Naive thymus-derived CD4-positive, alpha-beta T cell (primary cell): ENCODE data around the gene EPX. TPM values are rescaled to one million over a fixed set of nuclear protein-coding genes. Genes with fewer than 3 reads are reported as not detected.

ENCODE experiments used
- ATAC-seq: fragments of 150-1000 bp; cut with Tn5 transposase; 2 replicates; pipeline ENCODE4 v1.10.0; 2021; ENCODE audit warnings: mild to moderate bottlenecking, moderate library complexity
- CTCF ChIA-PET: fragments of 350-600 bp; sonication (Branson Sonifier 250); formaldehyde crosslinking; loops from one replicate; lab custom pipeline; 2021; ENCODE audit warnings: antibody characterized with exemption; lab: Charles Lee
- POLR2A ChIA-PET: fragments of 350-600 bp; sonication (Branson Sonifier 250); formaldehyde crosslinking; loops from one replicate; lab custom pipeline; 2021; ENCODE audit warnings: antibody characterized with exemption, inconsistent platforms; lab: Charles Lee
- DNase-seq, 9 donors: peaks; one replicate each; pipeline versions ENCODE4 v3.0.0 to v3.0.0-alpha.2; 2020 to 2022; ENCODE audit warnings: mixed read lengths in 1 of 9
- H3K27ac ChIP-seq: one replicate; pipeline ENCODE4 v1.7.0; 2013; ENCODE audit warnings: mild to moderate bottlenecking, low read depth, low read length, moderate library complexity
- H3K27me3 ChIP-seq, 2 donors: one replicate each; pipeline ENCODE4 v1.7.0; 2013; ENCODE audit warnings: low read length in 2 of 2, mild to moderate bottlenecking in 2 of 2, moderate library complexity in 2 of 2; ENCODE audit not compliant: control insufficient read depth in 2 of 2, insufficient read depth in 2 of 2
- H3K36me3 ChIP-seq, 3 experiments: 1 replicate in 2 of 3; 2 replicates in 1 of 3; pipeline ENCODE4 v1.7.0; 2013; ENCODE audit warnings: low read length in 3 of 3, mild to moderate bottlenecking in 3 of 3, moderate library complexity in 1 of 3; ENCODE audit not compliant: insufficient read depth in 3 of 3, control insufficient read depth in 2 of 3
- H3K4me1 ChIP-seq, 2 donors: one replicate each; pipeline ENCODE4 v1.7.0; 2013; ENCODE audit warnings: low read length in 2 of 2, mild to moderate bottlenecking in 2 of 2, moderate library complexity in 1 of 2; ENCODE audit not compliant: control insufficient read depth in 2 of 2, insufficient read depth in 2 of 2
- H3K4me3 ChIP-seq: 2 replicates; pipeline ENCODE4 v1.7.0; 2013; ENCODE audit warnings: mild to moderate bottlenecking, low read length
- H3K9me3 ChIP-seq, 3 experiments: 1 replicate in 2 of 3; 2 replicates in 1 of 3; pipeline ENCODE4 v1.7.0; 2013; ENCODE audit warnings: low read length in 3 of 3; ENCODE audit not compliant: control insufficient read depth in 2 of 3
- H3K27ac Mint-ChIP-seq, 9 donors: one replicate each; pipeline ENCODE4 v1.8.0; 2020 to 2022; ENCODE audit warnings: mixed read lengths in 9 of 9, mild to moderate bottlenecking in 8 of 9, moderate library complexity in 5 of 9, inconsistent platforms in 2 of 9
- H3K27me3 Mint-ChIP-seq, 5 donors: one replicate each; pipeline ENCODE4 v1.8.0; 2021 to 2022; ENCODE audit warnings: mixed read lengths in 5 of 5, mild to moderate bottlenecking in 1 of 5
- H3K36me3 Mint-ChIP-seq, 5 donors: one replicate each; pipeline ENCODE4 v1.8.0; 2020 to 2022; ENCODE audit warnings: mixed read lengths in 5 of 5, mild to moderate bottlenecking in 3 of 5, inconsistent platforms in 1 of 5
- H3K4me1 Mint-ChIP-seq, 7 donors: one replicate each; pipeline ENCODE4 v1.8.0; 2020 to 2022; ENCODE audit warnings: mixed read lengths in 7 of 7, mild to moderate bottlenecking in 3 of 7, inconsistent platforms in 1 of 7
- H3K4me3 Mint-ChIP-seq, 10 donors: one replicate each; pipeline ENCODE4 v1.8.0; 2020 to 2022; ENCODE audit warnings: mild to moderate bottlenecking in 10 of 10, mixed read lengths in 10 of 10, moderate library complexity in 6 of 10, inconsistent platforms in 2 of 10
- H3K9me3 Mint-ChIP-seq, 11 donors: one replicate each; pipeline ENCODE4 v1.8.0; 2020 to 2022; ENCODE audit warnings: mixed read lengths in 11 of 11, mild to moderate bottlenecking in 4 of 11, inconsistent platforms in 1 of 11, moderate library complexity in 1 of 11
- intact Hi-C, 2 donors: fragments of 100-400 bp; cut with micrococcal nuclease; formaldehyde crosslinking; loops; one replicate each; pipeline ENCODE4 v1.15.1; 2023
- polyA plus RNA-seq, 2 donors: library from polyadenylated mRNA; unstranded; fragments of 300-500 nt; fragmentation: Illumina TruSeq; gene quantifications; one replicate each; pipeline ENCODE4 v1.2.3, GENCODE V29; 2021
- total RNA-seq, 6 experiments: library from RNA in 5 of 6; stranded (reverse) in 5 of 6; gene quantifications; 1 replicate in 5 of 6; 2 replicates in 1 of 6; pipeline ENCODE4 v1.2.3 and lab custom pipeline; 2021 to 2026

The EPX gene
- total and polyA plus RNA-seq, 7 experiments from 2014 or later = not detected

GRCh38 chr17:58181796-58182195 lies 10.7 kb upstream of the EPX start:
- ATAC-seq (no peak), DNase-seq (no peak)
- Mint-ChIP-seq H3K9me3 (no peaks in the 10 kb centered on the region), H3K27me3 (peaks cover 0 to 6% (median 2%) of the 10 kb centered on the region in 5 donors), H3K36me3 (no peaks in the 10 kb centered on the region), H3K4me1 (peaks cover 0 to 9% (median 3%) of the 10 kb centered on the region in 7 donors), H3K27ac (no peak overlapping the region), H3K4me3 (no peak overlapping the region)
- POLR2A ChIA-PET = no interaction called here
- Histone ChIP-seq H3K4me3 (no peak overlapping the region), H3K27me3 (no peaks in the 10 kb centered on the region), H3K27ac (no peak overlapping the region), H3K9me3 (no peaks in the 10 kb centered on the region), H3K36me3 (no peaks in the 10 kb centered on the region), H3K4me1 (no peaks in the 10 kb centered on the region)
- intact Hi-C loops = no loop called here
- CTCF ChIA-PET = interaction anchor here (0.6 to 1.4 kb wide), 2 partner anchors 10 to 50 kb away, joined by 3 read pairs; no protein-coding TSS in a partner anchor

GRCh38 chr17:58183514-58183913 lies 9.0 kb upstream of the EPX start:
- intact Hi-C loops = no loop called here
- H3K4me3 Mint-ChIP-seq = no peak overlapping the region
- H3K36me3 Mint-ChIP-seq = no peaks in the 10 kb centered on the region
- no peak for DNase-seq
- no peak overlapping the region for H3K27ac Mint-ChIP-seq
- Histone ChIP-seq H3K4me3 (no peak overlapping the region), H3K4me1 (no peaks in the 10 kb centered on the region), H3K36me3 (no peaks in the 10 kb centered on the region), H3K27me3 (no peaks in the 10 kb centered on the region), H3K27ac (no peak overlapping the region), H3K9me3 (no peaks in the 10 kb centered on the region)
- ChIA-PET POLR2A (no interaction called here), CTCF (interaction anchor here (0.5 kb wide), 1 partner anchor 61 kb away, joined by 4 read pairs; no protein-coding TSS in a partner anchor)
- no peak for ATAC-seq
- H3K4me1 Mint-ChIP-seq = peaks cover 0 to 9% (median 3%) of the 10 kb centered on the region in 7 donors
- H3K9me3 Mint-ChIP-seq = no peaks in the 10 kb centered on the region
- peaks cover 0 to 9% (median 0%) of the 10 kb centered on the region in 5 donors for H3K27me3 Mint-ChIP-seq

- intact Hi-C loops = no loop called here
Observed at GRCh38 chr17:58184308-58184985, 8.1 kb upstream of the EPX start.

GRCh38 chr17:58184986-58185761 lies 7.4 kb upstream of the EPX start:
- no peaks in the 10 kb centered on the region for H3K36me3 Mint-ChIP-seq
- no peaks in the 10 kb centered on the region for H3K9me3 Mint-ChIP-seq
- H3K4me3 Mint-ChIP-seq = no peak overlapping the region
- Histone ChIP-seq H3K4me1 (no peaks in the 10 kb centered on the region), H3K36me3 (no peaks in the 10 kb centered on the region), H3K4me3 (no peak overlapping the region), H3K27me3 (no peaks in the 10 kb centered on the region), H3K27ac (no peak overlapping the region), H3K9me3 (no peaks in the 10 kb centered on the region)
- H3K27me3 Mint-ChIP-seq = peaks cover 0 to 10% (median 6%) of the 10 kb centered on the region in 5 donors
- ATAC-seq = peak; percentile 32
- DNase-seq = no peak
- H3K4me1 Mint-ChIP-seq = peaks cover 0 to 9% (median 4%) of the 10 kb centered on the region in 7 donors
- intact Hi-C loops = no loop called here
- H3K27ac Mint-ChIP-seq = no peak overlapping the region
- CTCF ChIA-PET = no interaction called here
- POLR2A ChIA-PET = no interaction called here

More at GRCh38 chr17:58184308-58184985, 8.1 kb upstream of the EPX start:
- Histone ChIP-seq H3K27me3 (no peaks in the 10 kb centered on the region), H3K4me1 (no peaks in the 10 kb centered on the region), H3K4me3 (no peak overlapping the region), H3K36me3 (no peaks in the 10 kb centered on the region), H3K9me3 (no peaks in the 10 kb centered on the region), H3K27ac (no peak overlapping the region)
- CTCF ChIA-PET = no interaction called here
- Mint-ChIP-seq H3K4me1 (peaks cover 0 to 9% (median 3%) of the 10 kb centered on the region in 7 donors), H3K27ac (no peak overlapping the region), H3K4me3 (no peak overlapping the region), H3K27me3 (peaks cover 0 to 9% (median 0%) of the 10 kb centered on the region in 5 donors), H3K36me3 (no peaks in the 10 kb centered on the region), H3K9me3 (no peaks in the 10 kb centered on the region)
- POLR2A ChIA-PET = no interaction called here
- ATAC-seq (no peak), DNase-seq (no peak)

- H3K4me3 ChIP-seq = no peak overlapping the region
- no peaks in the 10 kb centered on the region for H3K36me3 ChIP-seq
- no peak overlapping the region for H3K4me3 Mint-ChIP-seq
- ChIA-PET POLR2A (interaction anchor here (0.6 kb wide), 1 partner anchor 30 kb away, joined by 3 read pairs; no protein-coding TSS in a partner anchor), CTCF (no interaction called here)
- H3K27me3 ChIP-seq = no peaks in the 10 kb centered on the region
- H3K4me1 ChIP-seq = no peaks in the 10 kb centered on the region
- intact Hi-C loops = no loop called here
- peaks cover 5 to 18% (median 10%) of the 10 kb centered on the region in 5 donors for H3K27me3 Mint-ChIP-seq
- no peaks in the 10 kb centered on the region for H3K36me3 Mint-ChIP-seq
- peaks cover 0 to 9% (median 4%) of the 10 kb centered on the region in 7 donors for H3K4me1 Mint-ChIP-seq
- H3K27ac Mint-ChIP-seq = no peak overlapping the region
- H3K9me3 ChIP-seq = no peaks in the 10 kb centered on the region
- H3K9me3 Mint-ChIP-seq = no peaks in the 10 kb centered on the region
- DNase-seq (no peak), ATAC-seq (no peak)
- H3K27ac ChIP-seq = no peak overlapping the region
Observed at GRCh38 chr17:58186591-58186990, 5.9 kb upstream of the EPX start.

GRCh38 chr17:58187063-58187462 lies 5.5 kb upstream of the EPX start:
- intact Hi-C loops = no loop called here
- DNase-seq (no peak), ATAC-seq (no peak)
- no peaks in the 10 kb centered on the region for H3K4me1 ChIP-seq
- Mint-ChIP-seq H3K4me3 (no peak overlapping the region), H3K27ac (no peak overlapping the region), H3K4me1 (peaks cover 0 to 9% (median 4%) of the 10 kb centered on the region in 7 donors), H3K27me3 (peaks cover 5 to 18% (median 10%) of the 10 kb centered on the region in 5 donors), H3K36me3 (no peaks in the 10 kb centered on the region), H3K9me3 (no peaks in the 10 kb centered on the region)
- H3K27me3 ChIP-seq = no peaks in the 10 kb centered on the region
- no peak overlapping the region for H3K27ac ChIP-seq
- ChIA-PET CTCF (no interaction called here), POLR2A (no interaction called here)
- no peak overlapping the region for H3K4me3 ChIP-seq
- H3K36me3 ChIP-seq = no peaks in the 10 kb centered on the region
- H3K9me3 ChIP-seq = no peaks in the 10 kb centered on the region
